ENCODE results near the gene SEMA3F. TPM values are rescaled to one million over a fixed set of nuclear protein-coding genes. Genes with fewer than 3 reads are reported as not detected.

Gene SEMA3F
- total and polyA plus RNA-seq, 3 experiments from 2014 or later = not detected

DNA sequence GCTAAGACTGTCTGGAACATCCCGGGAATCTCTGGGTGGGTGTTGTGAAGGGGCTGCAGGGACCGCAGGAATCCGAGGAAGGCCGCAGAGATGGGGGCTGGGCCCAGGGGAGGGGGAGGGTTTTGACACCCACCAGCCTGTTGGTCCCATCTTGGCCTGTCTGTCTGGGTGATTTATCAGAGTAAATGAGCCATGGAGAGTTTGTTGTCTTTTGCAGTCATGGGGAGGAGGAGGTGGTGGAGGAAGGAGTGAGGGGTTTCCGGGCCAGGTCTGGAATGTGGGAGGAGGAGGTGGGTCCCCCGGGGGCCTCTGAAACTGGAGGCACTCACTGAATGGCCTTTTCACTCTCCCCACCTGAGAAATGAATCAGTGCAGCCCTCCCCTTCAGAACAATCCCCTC is 11.5 kb downstream of the SEMA3F start:
- no peak for DNase-seq
- Histone ChIP-seq H3K27me3 (ENCODE audit: insufficient read depth, low read length, poor library complexity, severe bottlenecking) (no peaks in the 10 kb centered on the region), H3K36me3 (ENCODE audit: insufficient read depth, low read length) (no peaks in the 10 kb centered on the region), H3K4me3 (ENCODE audit: low read length) (no peak overlapping the region), H3K27ac (ENCODE audit: low read depth, low read length) (no peak overlapping the region), H3K9me3 (ENCODE audit: low read length) (no peaks in the 10 kb centered on the region), H3K4me1 (ENCODE audit: insufficient read depth, low read length) (no peaks in the 10 kb centered on the region)
- Mint-ChIP-seq H3K36me3 (no peaks in the 10 kb centered on the region), H3K4me1 (no peaks in the 10 kb centered on the region), H3K9me3 (no peaks in the 10 kb centered on the region), H3K4me3 (no peak overlapping the region), H3K27me3 (peaks cover 0 to 1% of the 10 kb centered on the region in 2 donors), H3K27ac (no peak overlapping the region)
- ChIA-PET POLR2A (no interaction called here), CTCF (no interaction called here)

DNA sequence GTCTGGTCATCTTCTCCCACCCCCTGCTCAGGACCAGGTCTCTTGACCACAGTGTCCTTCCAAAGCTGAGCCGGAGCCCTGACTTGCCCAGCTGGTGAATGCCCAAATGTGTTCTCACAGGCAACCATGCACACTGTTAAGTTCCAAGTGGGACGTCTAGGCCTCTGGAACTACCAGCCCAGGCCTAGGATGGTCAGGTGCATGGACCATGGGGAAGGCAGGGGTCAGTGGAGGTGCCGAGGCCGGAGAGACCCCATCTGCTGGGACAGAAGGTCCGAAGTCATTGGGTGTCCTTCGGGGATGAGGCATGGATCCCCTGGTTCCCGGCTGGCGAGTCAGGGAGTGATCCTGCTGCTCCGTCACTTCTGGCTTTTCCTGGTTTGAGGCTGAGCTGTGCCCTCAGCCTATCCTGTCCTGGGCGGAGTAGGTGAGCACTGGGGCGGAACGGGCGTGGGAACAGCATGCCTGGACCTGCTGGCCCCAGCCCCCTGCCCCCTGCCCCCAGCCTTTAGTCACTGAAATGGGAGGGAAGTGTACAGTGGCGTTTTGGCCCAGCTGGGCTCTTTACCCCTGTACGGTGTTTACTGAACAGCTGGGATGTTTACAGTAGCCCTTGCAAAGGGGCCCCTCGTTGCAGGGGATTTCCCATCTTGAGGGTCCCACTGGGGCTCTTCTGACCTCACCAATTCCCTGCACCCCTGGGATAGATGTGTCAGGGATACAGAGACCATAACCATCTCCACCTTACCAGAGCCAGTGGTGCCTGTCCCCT is 12.1 kb downstream of the SEMA3F start:
- no peak overlapping the region for H3K27ac Mint-ChIP-seq
- Histone ChIP-seq H3K36me3 (ENCODE audit: insufficient read depth, low read length) (no peaks in the 10 kb centered on the region), H3K9me3 (ENCODE audit: low read length) (no peaks in the 10 kb centered on the region), H3K4me1 (ENCODE audit: insufficient read depth, low read length) (no peaks in the 10 kb centered on the region), H3K4me3 (ENCODE audit: low read length) (no peak overlapping the region), H3K27ac (ENCODE audit: low read depth, low read length) (no peak overlapping the region), H3K27me3 (ENCODE audit: insufficient read depth, low read length, poor library complexity, severe bottlenecking) (no peaks in the 10 kb centered on the region)
- no peak for DNase-seq
- H3K4me3 Mint-ChIP-seq = no peak overlapping the region
- no peaks in the 10 kb centered on the region for H3K9me3 Mint-ChIP-seq
- H3K4me1 Mint-ChIP-seq = no peaks in the 10 kb centered on the region
- peaks cover 0 to 1% of the 10 kb centered on the region in 2 donors for H3K27me3 Mint-ChIP-seq
- ChIA-PET POLR2A (no interaction called here), CTCF (no interaction called here)
- no peaks in the 10 kb centered on the region for H3K36me3 Mint-ChIP-seq

- peak overlapping the region in 1 of 8 donors; percentile 61 for H3K27ac Mint-ChIP-seq
- Histone ChIP-seq H3K9me3 (ENCODE audit: low read length) (no peaks in the 10 kb centered on the region), H3K4me3 (ENCODE audit: low read length) (no peak overlapping the region), H3K36me3 (ENCODE audit: insufficient read depth, low read length) (no peaks in the 10 kb centered on the region), H3K27ac (ENCODE audit: low read depth, low read length) (no peak overlapping the region), H3K4me1 (ENCODE audit: insufficient read depth, low read length) (no peaks in the 10 kb centered on the region), H3K27me3 (ENCODE audit: insufficient read depth, low read length, poor library complexity, severe bottlenecking) (no peaks in the 10 kb centered on the region)
- DNase-seq = no peak
- H3K4me3 Mint-ChIP-seq = no peak overlapping the region
- CTCF ChIA-PET = no interaction called here
- POLR2A ChIA-PET = no interaction called here
- no peaks in the 10 kb centered on the region for H3K4me1 Mint-ChIP-seq
- no peaks in the 10 kb centered on the region for H3K9me3 Mint-ChIP-seq
- H3K36me3 Mint-ChIP-seq = no peaks in the 10 kb centered on the region
- H3K27me3 Mint-ChIP-seq = peaks cover 0 to 1% of the 10 kb centered on the region in 2 donors
These were observed 12.7 kb downstream of the SEMA3F start for GRCh38 chr3:50167841-50168209.

DNA sequence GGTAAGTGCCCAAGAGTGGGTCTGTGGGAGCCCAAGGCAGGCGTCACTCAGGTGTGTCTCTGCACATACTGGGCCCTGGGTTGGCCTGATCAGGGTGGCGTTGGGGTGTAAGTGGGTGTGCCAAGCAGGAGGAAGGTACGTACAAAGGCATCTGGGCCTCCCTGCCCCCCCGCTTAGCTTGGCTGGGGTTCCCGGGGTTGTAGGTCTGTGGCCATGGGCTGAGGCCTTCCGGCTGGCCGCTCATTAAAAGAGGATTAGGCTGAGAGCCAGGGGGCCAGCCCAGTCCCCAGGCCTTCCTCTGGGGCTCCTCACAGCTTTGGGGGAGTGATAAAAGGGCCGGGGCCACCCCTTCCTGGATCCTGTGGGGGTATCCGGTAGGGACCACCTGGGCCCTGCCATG is 13.3 kb downstream of the SEMA3F start:
- DNase-seq = no peak
- POLR2A ChIA-PET = no interaction called here
- Histone ChIP-seq H3K4me1 (ENCODE audit: insufficient read depth, low read length) (no peaks in the 10 kb centered on the region), H3K9me3 (ENCODE audit: low read length) (no peaks in the 10 kb centered on the region), H3K36me3 (ENCODE audit: insufficient read depth, low read length) (no peaks in the 10 kb centered on the region), H3K4me3 (ENCODE audit: low read length) (no peak overlapping the region), H3K27me3 (ENCODE audit: insufficient read depth, low read length, poor library complexity, severe bottlenecking) (no peaks in the 10 kb centered on the region), H3K27ac (ENCODE audit: low read depth, low read length) (no peak overlapping the region)
- Mint-ChIP-seq H3K9me3 (no peaks in the 10 kb centered on the region), H3K36me3 (no peaks in the 10 kb centered on the region), H3K4me1 (no peaks in the 10 kb centered on the region), H3K27ac (no peak overlapping the region), H3K4me3 (no peak overlapping the region), H3K27me3 (peaks cover 0 to 1% of the 10 kb centered on the region in 2 donors)
- CTCF ChIA-PET = interaction anchor here (0.6 kb wide), 1 partner anchor 22 kb away, joined by 3 read pairs; no protein-coding TSS in a partner anchor

DNA sequence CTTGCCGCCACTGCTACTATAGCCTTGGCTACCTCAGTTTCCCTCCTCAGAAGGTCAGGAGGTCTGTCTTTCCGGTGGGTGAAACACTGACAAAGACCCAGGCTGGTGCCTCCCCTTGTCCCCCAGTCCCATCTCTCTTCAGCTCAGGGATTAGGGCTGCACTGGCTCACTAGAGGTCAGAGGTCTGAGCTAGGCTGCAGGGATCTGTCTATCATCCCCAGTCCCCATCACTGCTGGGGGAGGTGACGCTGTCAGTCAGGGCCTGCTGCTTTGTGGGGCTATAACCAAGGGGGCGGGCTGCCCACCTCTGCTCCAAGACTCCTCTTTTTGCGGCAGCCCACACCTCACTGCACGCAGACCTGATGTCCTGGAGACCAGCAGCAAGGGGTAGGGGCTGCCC is 13.7 kb downstream of the SEMA3F start:
- Mint-ChIP-seq H3K9me3 (no peaks in the 10 kb centered on the region), H3K4me1 (peaks cover 0 to 2% (median 2%) of the 10 kb centered on the region in 3 donors), H3K4me3 (no peak overlapping the region), H3K27ac (no peak overlapping the region), H3K27me3 (peaks cover 0 to 1% of the 10 kb centered on the region in 2 donors), H3K36me3 (no peaks in the 10 kb centered on the region)
- no peaks in the 10 kb centered on the region for H3K4me1 ChIP-seq (ENCODE audit: insufficient read depth, low read length)
- no peak overlapping the region for H3K4me3 ChIP-seq (ENCODE audit: low read length)
- H3K27me3 ChIP-seq (ENCODE audit: insufficient read depth, low read length, poor library complexity, severe bottlenecking) = no peaks in the 10 kb centered on the region
- no peak for DNase-seq
- H3K27ac ChIP-seq (ENCODE audit: low read depth, low read length) = no peak overlapping the region
- H3K9me3 ChIP-seq (ENCODE audit: low read length) = no peaks in the 10 kb centered on the region
- no peaks in the 10 kb centered on the region for H3K36me3 ChIP-seq (ENCODE audit: insufficient read depth, low read length)
- POLR2A ChIA-PET = no interaction called here
- CTCF ChIA-PET = interaction anchor here (0.6 kb wide), 1 partner anchor 22 kb away, joined by 3 read pairs; no protein-coding TSS in a partner anchor

- H3K27ac Mint-ChIP-seq = no peak overlapping the region
- POLR2A ChIA-PET = no interaction called here
- no peaks in the 10 kb centered on the region for H3K9me3 Mint-ChIP-seq
- Histone ChIP-seq H3K27me3 (ENCODE audit: insufficient read depth, low read length, poor library complexity, severe bottlenecking) (no peaks in the 10 kb centered on the region), H3K27ac (ENCODE audit: low read depth, low read length) (no peak overlapping the region), H3K4me1 (ENCODE audit: insufficient read depth, low read length) (no peaks in the 10 kb centered on the region), H3K9me3 (ENCODE audit: low read length) (no peaks in the 10 kb centered on the region), H3K36me3 (ENCODE audit: insufficient read depth, low read length) (no peaks in the 10 kb centered on the region), H3K4me3 (ENCODE audit: low read length) (no peak overlapping the region)
- no peak for DNase-seq
- CTCF ChIA-PET = no interaction called here
- peaks cover 0 to 4% (median 4%) of the 10 kb centered on the region in 3 donors for H3K4me1 Mint-ChIP-seq
- H3K36me3 Mint-ChIP-seq = no peaks in the 10 kb centered on the region
- H3K4me3 Mint-ChIP-seq = no peak overlapping the region
- H3K27me3 Mint-ChIP-seq = peaks cover 0 to 1% of the 10 kb centered on the region in 2 donors
These were observed 14.2 kb downstream of the SEMA3F start for GRCh38 chr3:50169232-50169832.

DNA sequence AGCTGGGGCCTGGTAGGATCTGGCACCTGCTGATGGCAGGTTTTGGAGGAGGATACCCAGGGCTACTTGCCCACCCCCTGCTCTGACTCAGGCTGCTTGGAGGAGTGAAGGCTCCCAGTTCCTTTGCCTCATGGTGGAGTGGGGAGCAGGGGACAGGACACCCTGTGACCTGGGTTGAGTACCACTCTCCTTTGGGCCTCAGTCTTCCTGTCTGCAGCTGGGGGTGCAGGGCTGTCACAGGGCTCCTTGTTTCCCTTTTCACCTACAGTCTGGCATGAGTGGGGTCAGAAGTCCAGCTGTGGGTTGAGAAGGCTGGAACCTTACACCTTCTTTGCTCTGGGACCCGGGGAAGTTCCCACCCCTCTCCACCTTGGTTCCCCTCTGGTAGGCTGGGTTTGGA is 14.7 kb downstream of the SEMA3F start:
- Mint-ChIP-seq H3K27ac (no peak overlapping the region), H3K4me1 (peaks cover 0 to 4% (median 4%) of the 10 kb centered on the region in 3 donors), H3K27me3 (peaks cover 0 to 1% of the 10 kb centered on the region in 2 donors), H3K36me3 (no peaks in the 10 kb centered on the region), H3K9me3 (no peaks in the 10 kb centered on the region), H3K4me3 (no peak overlapping the region)
- no peak overlapping the region for H3K27ac ChIP-seq (ENCODE audit: low read depth, low read length)
- H3K27me3 ChIP-seq (ENCODE audit: insufficient read depth, low read length, poor library complexity, severe bottlenecking) = no peaks in the 10 kb centered on the region
- no peak overlapping the region for H3K4me3 ChIP-seq (ENCODE audit: low read length)
- POLR2A ChIA-PET = no interaction called here
- H3K9me3 ChIP-seq (ENCODE audit: low read length) = no peaks in the 10 kb centered on the region
- CTCF ChIA-PET = no interaction called here
- H3K4me1 ChIP-seq (ENCODE audit: insufficient read depth, low read length) = no peaks in the 10 kb centered on the region
- H3K36me3 ChIP-seq (ENCODE audit: insufficient read depth, low read length) = no peaks in the 10 kb centered on the region
- DNase-seq = no peak

DNA sequence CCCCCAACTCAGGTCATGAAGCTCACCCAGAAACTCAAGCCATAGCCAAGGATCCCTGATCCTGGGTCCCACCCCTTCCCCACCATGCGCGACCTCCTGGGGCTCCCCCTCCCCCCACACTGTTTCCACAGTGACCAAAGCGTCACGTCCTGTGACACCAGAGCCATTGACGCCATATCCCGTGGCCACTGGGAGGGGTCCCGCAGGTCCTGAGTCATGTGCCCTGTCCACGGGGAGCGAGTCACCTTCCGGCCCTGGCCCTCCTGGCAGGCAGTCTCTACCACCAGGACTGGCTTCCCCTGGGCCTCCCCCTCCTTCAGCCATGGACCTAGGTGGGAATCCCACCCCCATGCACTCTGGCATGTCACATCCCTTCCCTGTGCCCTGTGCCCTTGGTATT is 15.6 kb downstream of the SEMA3F start:
- H3K27me3 ChIP-seq (ENCODE audit: insufficient read depth, low read length, poor library complexity, severe bottlenecking) = no peaks in the 10 kb centered on the region
- no peak overlapping the region for H3K4me3 ChIP-seq (ENCODE audit: low read length)
- POLR2A ChIA-PET = no interaction called here
- CTCF ChIA-PET = no interaction called here
- Mint-ChIP-seq H3K9me3 (no peaks in the 10 kb centered on the region), H3K36me3 (no peaks in the 10 kb centered on the region), H3K27ac (no peak overlapping the region), H3K27me3 (peaks cover 0 to 1% of the 10 kb centered on the region in 2 donors), H3K4me1 (peaks cover 0 to 4% (median 4%) of the 10 kb centered on the region in 3 donors), H3K4me3 (no peak overlapping the region)
- no peaks in the 10 kb centered on the region for H3K4me1 ChIP-seq (ENCODE audit: insufficient read depth, low read length)
- no peak overlapping the region for H3K27ac ChIP-seq (ENCODE audit: low read depth, low read length)
- no peaks in the 10 kb centered on the region for H3K36me3 ChIP-seq (ENCODE audit: insufficient read depth, low read length)
- no peak for DNase-seq
- no peaks in the 10 kb centered on the region for H3K9me3 ChIP-seq (ENCODE audit: low read length)
